Activated B cell treated with CpG ODN at 0.5 μM for 24 hours (primary cell): ENCODE data around the gene INPP5A. TPM values are rescaled to one million over a fixed set of nuclear protein-coding genes. Genes with fewer than 3 reads are reported as not detected.
"Not testable (repeated sequence)": the region's sequence is repeated elsewhere in the genome, so short reads cannot be mapped to it uniquely, and the experiment has no call there.

Experiments used
- ATAC-seq: fragments of 200-7000 bp; cut with Tn5 transposase; one replicate; pipeline ENCODE4 v1.10.0; 2021; ENCODE audit warnings: low read depth, mild to moderate bottlenecking, moderate library complexity
- CTCF ChIA-PET: fragments of 350-600 bp; sonication (Branson Sonifier 250); formaldehyde crosslinking; loops from one replicate; lab custom pipeline; 2021; ENCODE audit warnings: antibody characterized with exemption; lab: Charles Lee
- POLR2A ChIA-PET: fragments of 350-600 bp; sonication (Branson Sonifier 250); formaldehyde crosslinking; loops from one replicate; lab custom pipeline; 2021; ENCODE audit warnings: antibody characterized with exemption; lab: Charles Lee
- DNase-seq: peaks from one replicate; pipeline ENCODE4 v3.0.0; 2022
- H3K27ac Mint-ChIP-seq: one replicate; pipeline ENCODE4 v1.8.0; 2020; ENCODE audit warnings: mixed read lengths
- H3K27me3 Mint-ChIP-seq: one replicate; pipeline ENCODE4 v1.8.0; 2021; ENCODE audit warnings: mixed read lengths
- H3K36me3 Mint-ChIP-seq: one replicate; pipeline ENCODE4 v1.8.0; 2021; ENCODE audit warnings: low read depth, mixed read lengths
- H3K4me1 Mint-ChIP-seq: one replicate; pipeline ENCODE4 v1.8.0; 2021; ENCODE audit warnings: mixed read lengths
- H3K4me3 Mint-ChIP-seq: one replicate; pipeline ENCODE4 v1.8.0; 2020; ENCODE audit warnings: mild to moderate bottlenecking, mixed read lengths
- H3K9me3 Mint-ChIP-seq: one replicate; pipeline ENCODE4 v1.8.0; 2020; ENCODE audit warnings: mixed read lengths
- intact Hi-C: fragments of 100-400 bp; cut with micrococcal nuclease; formaldehyde crosslinking; loops from one replicate; pipeline ENCODE4 v1.15.1; 2024
- total RNA-seq: library from RNA; stranded (reverse); gene quantifications from 2 replicates; pipeline ENCODE4 v1.2.3, GENCODE V29; 2022
- TF ChIP-seq, protein P1 (sequence below): fragments of 200-600 bp; IDR thresholded peaks from one replicate; pipeline ENCODE4 v1.8.0; 2022; ENCODE audit warnings: antibody characterized with exemption, mild to moderate bottlenecking

The INPP5A gene
- total RNA-seq, 1 donor from 2014 or later = 24.9 TPM

DNA sequence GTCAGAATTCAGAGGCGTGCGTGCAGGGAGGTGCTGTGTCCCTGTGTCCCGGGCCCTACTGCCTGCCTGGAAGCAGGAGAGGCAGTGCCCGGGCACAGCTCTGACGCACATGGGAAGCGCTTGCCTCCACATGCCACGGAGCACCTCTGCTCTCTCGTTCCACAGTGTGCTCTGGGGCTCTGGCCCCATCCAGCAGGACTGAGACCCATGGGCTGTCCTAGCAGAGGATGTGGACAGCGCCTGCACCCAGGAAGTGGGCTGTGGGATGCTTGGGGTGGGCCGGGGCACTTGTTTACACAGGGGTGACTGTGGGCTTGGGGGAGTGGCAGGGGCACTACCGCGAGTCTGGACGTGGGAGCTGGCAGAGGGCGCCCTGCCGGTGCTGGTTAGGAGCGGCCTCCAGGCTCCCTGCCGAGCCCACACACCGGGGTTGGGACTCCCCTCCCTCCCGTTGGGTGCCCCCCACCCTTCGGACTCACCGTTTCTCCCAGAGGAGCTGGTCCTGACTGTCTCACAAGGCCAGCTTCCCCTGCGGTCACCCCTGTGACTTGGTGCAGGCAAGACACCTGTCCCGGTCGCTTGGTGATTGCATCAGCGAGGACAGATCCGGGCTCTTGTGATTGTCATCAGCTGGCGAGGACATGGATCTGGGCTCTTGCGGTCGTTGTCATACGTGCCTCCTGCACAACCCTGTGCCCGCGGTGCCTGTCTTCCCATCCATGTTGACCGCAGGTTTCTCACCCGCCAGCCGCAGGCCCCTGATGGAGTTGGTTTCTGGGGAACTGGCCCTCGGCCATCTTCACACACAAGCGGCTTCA is 165.2 kb downstream of the INPP5A start:
- H3K4me3 Mint-ChIP-seq = no peak overlapping the region
- peaks cover 65% of the 10 kb centered on the region for H3K36me3 Mint-ChIP-seq
- TF ChIP-seq, protein P1, sequence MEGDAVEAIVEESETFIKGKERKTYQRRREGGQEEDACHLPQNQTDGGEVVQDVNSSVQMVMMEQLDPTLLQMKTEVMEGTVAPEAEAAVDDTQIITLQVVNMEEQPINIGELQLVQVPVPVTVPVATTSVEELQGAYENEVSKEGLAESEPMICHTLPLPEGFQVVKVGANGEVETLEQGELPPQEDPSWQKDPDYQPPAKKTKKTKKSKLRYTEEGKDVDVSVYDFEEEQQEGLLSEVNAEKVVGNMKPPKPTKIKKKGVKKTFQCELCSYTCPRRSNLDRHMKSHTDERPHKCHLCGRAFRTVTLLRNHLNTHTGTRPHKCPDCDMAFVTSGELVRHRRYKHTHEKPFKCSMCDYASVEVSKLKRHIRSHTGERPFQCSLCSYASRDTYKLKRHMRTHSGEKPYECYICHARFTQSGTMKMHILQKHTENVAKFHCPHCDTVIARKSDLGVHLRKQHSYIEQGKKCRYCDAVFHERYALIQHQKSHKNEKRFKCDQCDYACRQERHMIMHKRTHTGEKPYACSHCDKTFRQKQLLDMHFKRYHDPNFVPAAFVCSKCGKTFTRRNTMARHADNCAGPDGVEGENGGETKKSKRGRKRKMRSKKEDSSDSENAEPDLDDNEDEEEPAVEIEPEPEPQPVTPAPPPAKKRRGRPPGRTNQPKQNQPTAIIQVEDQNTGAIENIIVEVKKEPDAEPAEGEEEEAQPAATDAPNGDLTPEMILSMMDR = no peak
- ChIA-PET CTCF (no interaction called here), POLR2A (no interaction called here)
- intact Hi-C loops = no loop called here
- ATAC-seq (no peak), DNase-seq (no peak)
- H3K9me3 Mint-ChIP-seq = peaks cover 10% of the 10 kb centered on the region
- H3K27me3 Mint-ChIP-seq = no peaks in the 10 kb centered on the region
- no peak overlapping the region for H3K27ac Mint-ChIP-seq
- no peaks in the 10 kb centered on the region for H3K4me1 Mint-ChIP-seq

DNA sequence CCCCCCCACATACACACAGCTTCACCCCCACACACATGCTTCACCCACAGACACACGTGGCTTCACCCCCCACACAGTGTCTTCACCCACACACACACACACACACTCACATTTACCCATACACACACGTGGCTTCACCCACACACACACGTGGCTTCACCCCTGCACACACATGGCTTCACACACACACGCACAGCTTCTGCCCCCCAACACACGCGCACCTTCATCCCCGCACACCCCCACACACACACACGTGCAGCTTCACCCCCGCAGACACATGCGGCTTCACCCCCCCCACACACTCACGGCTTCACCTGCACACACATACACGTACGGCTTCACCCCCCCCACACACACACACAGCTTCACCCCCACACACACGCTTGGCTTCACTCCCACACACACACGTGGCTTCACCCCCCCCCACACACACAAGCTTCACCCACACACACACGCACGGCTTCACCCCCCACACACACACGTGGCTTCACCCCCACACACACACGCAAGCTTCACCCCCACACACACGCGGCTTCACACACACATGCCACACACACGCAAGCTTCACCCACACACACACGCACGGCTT is 165.9 kb downstream of the INPP5A start:
- no peak for DNase-seq
- POLR2A ChIA-PET = no interaction called here

GRCh38 chr10:132704008-132704814 is 166.6 kb downstream of the INPP5A start:
- ATAC-seq (no peak), DNase-seq (no peak)
- H3K4me3 Mint-ChIP-seq = no peak overlapping the region
- H3K4me1 Mint-ChIP-seq = no peaks in the 10 kb centered on the region
- TF ChIP-seq, protein P1 = no peak
- peaks cover 10% of the 10 kb centered on the region for H3K9me3 Mint-ChIP-seq
- POLR2A ChIA-PET = no interaction called here
- H3K36me3 Mint-ChIP-seq = peaks cover 63% of the 10 kb centered on the region
- H3K27me3 Mint-ChIP-seq = no peaks in the 10 kb centered on the region
- intact Hi-C loops = no loop called here
- CTCF ChIA-PET = no interaction called here
- H3K27ac Mint-ChIP-seq = no peak overlapping the region

More for the DNA sequence above, 165.9 kb downstream of the INPP5A start:
- intact Hi-C loops = no loop called here
- H3K27me3 Mint-ChIP-seq = no peaks in the 10 kb centered on the region
- CTCF ChIA-PET = no interaction called here
- peaks cover 65% of the 10 kb centered on the region for H3K36me3 Mint-ChIP-seq
- ATAC-seq = no peak
- H3K9me3 Mint-ChIP-seq = peaks cover 10% of the 10 kb centered on the region
- no peak overlapping the region for H3K27ac Mint-ChIP-seq
- H3K4me3 Mint-ChIP-seq = no peak overlapping the region
- H3K4me1 Mint-ChIP-seq = no peaks in the 10 kb centered on the region
- TF ChIP-seq, protein P1 = no peak

DNA sequence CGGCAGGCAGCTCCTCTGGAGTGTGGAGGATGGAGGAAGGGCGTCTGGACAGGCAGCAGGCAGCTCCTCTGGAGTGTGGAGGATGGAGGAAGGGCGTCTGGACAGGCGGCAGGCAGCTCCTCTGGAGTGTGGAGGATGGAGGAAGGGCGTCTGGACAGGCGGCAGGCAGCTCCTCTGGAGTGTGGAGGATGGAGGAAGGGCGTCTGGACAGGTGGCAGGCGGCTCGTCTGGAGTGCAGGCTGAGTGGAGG is 167.2 kb downstream of the INPP5A start:
- H3K27me3 Mint-ChIP-seq, POLR2A ChIA-PET, ATAC-seq, H3K4me3 Mint-ChIP-seq, CTCF ChIA-PET, intact Hi-C loops, DNase-seq, H3K27ac Mint-ChIP-seq, H3K4me1 Mint-ChIP-seq: not testable (repeated sequence)
- H3K36me3 Mint-ChIP-seq = peaks cover 64% of the 10 kb centered on the region
- H3K9me3 Mint-ChIP-seq = peaks cover 10% of the 10 kb centered on the region

GRCh38 chr10:132705173-132705572 is 167.6 kb downstream of the INPP5A start:
- Mint-ChIP-seq H3K9me3 (peaks cover 10% of the 10 kb centered on the region), H3K4me3 (no peak overlapping the region), H3K4me1 (no peaks in the 10 kb centered on the region), H3K27me3 (no peaks in the 10 kb centered on the region), H3K36me3 (peaks cover 68% of the 10 kb centered on the region), H3K27ac (no peak overlapping the region)
- intact Hi-C loops = no loop called here
- TF ChIP-seq, protein P1 = no peak
- POLR2A ChIA-PET = no interaction called here
- CTCF ChIA-PET = no interaction called here
- ATAC-seq (no peak), DNase-seq (no peak)
